HEK293 (cell line): Measurements from ENCODE around the gene TMTC1.

Experiments used
- ELK4 ChIP-seq: IDR thresholded peaks from 2 replicates; pipeline ENCODE4 v1.6.1; 2011; ENCODE audit warnings: mild to moderate bottlenecking, low read depth, low read length, borderline replicate concordance
- GFI1B ChIP-seq: fragments of 450-650 bp; formaldehyde crosslinking; IDR thresholded peaks from 2 replicates; pipeline ENCODE4 v1.5.1; 2016; ENCODE audit warnings: missing biosample characterization, missing genetic modification characterization
- HIC1 ChIP-seq: fragments of 450-650 bp; formaldehyde crosslinking; IDR thresholded peaks from 2 replicates; pipeline ENCODE4 v1.5.1; 2016; ENCODE audit warnings: missing biosample characterization, missing genetic modification characterization
- MZF1 ChIP-seq: fragments of 450-650 bp; formaldehyde crosslinking; IDR thresholded peaks from 2 replicates; pipeline ENCODE4 v1.5.1; 2017; ENCODE audit warnings: missing biosample characterization, missing genetic modification characterization, borderline replicate concordance
- RBAK ChIP-seq: fragments of 450-650 bp; formaldehyde crosslinking; IDR thresholded peaks from 2 replicates; pipeline ENCODE4 v1.5.1; 2016; ENCODE audit warnings: missing biosample characterization, missing genetic modification characterization
- REPIN1 ChIP-seq: fragments of 450-650 bp; formaldehyde crosslinking; IDR thresholded peaks from 2 replicates; pipeline ENCODE4 v1.5.1; 2017; ENCODE audit warnings: missing biosample characterization, missing genetic modification characterization, low read depth
- ZBTB11 ChIP-seq: fragments of 450-650 bp; formaldehyde crosslinking; conservative IDR thresholded peaks from 2 replicates; pipeline ENCODE4 v1.5.1; 2016; ENCODE audit warnings: low read depth, missing biosample characterization, missing genetic modification characterization
- ZBTB7A ChIP-seq: fragments of 450-650 bp; formaldehyde crosslinking; IDR thresholded peaks from 2 replicates; pipeline ENCODE4 v1.5.1; 2016; ENCODE audit warnings: low read depth, missing biosample characterization, missing genetic modification characterization
- ZFP37 ChIP-seq: fragments of 450-650 bp; formaldehyde crosslinking; IDR thresholded peaks from 2 replicates; pipeline ENCODE4 v1.5.1; 2016; ENCODE audit warnings: missing biosample characterization, missing genetic modification characterization
- ZNF138 ChIP-seq: fragments of 450-650 bp; formaldehyde crosslinking; IDR thresholded peaks from 2 replicates; pipeline ENCODE4 v1.5.1; 2016; ENCODE audit warnings: missing biosample characterization, missing genetic modification characterization, borderline replicate concordance
- ZNF175 ChIP-seq: fragments of 450-650 bp; formaldehyde crosslinking; IDR thresholded peaks from 2 replicates; pipeline ENCODE4 v1.5.1; 2016; ENCODE audit warnings: missing biosample characterization, missing genetic modification characterization
- ZNF221 ChIP-seq: fragments of 450-650 bp; formaldehyde crosslinking; IDR thresholded peaks from 2 replicates; pipeline ENCODE4 v1.5.1; 2017; ENCODE audit warnings: missing biosample characterization, missing genetic modification characterization, borderline replicate concordance
- ZNF26 ChIP-seq: fragments of 450-650 bp; formaldehyde crosslinking; IDR thresholded peaks from 2 replicates; pipeline ENCODE4 v1.5.1; 2016; ENCODE audit warnings: missing biosample characterization, missing genetic modification characterization
- ZNF335 ChIP-seq: fragments of 450-650 bp; formaldehyde crosslinking; conservative IDR thresholded peaks from 2 replicates; pipeline ENCODE4 v1.5.1; 2016; ENCODE audit warnings: missing biosample characterization, missing genetic modification characterization
- ZNF366 ChIP-seq: fragments of 450-650 bp; formaldehyde crosslinking; conservative IDR thresholded peaks from 2 replicates; pipeline ENCODE4 v1.5.1; 2016; ENCODE audit warnings: missing biosample characterization, missing genetic modification characterization
- ZNF404 ChIP-seq: fragments of 450-650 bp; formaldehyde crosslinking; IDR thresholded peaks from 2 replicates; pipeline ENCODE4 v1.5.1; 2017; ENCODE audit warnings: missing biosample characterization, missing genetic modification characterization
- ZNF433 ChIP-seq: fragments of 450-650 bp; formaldehyde crosslinking; IDR thresholded peaks from 2 replicates; pipeline ENCODE4 v1.5.1; 2016; ENCODE audit warnings: missing biosample characterization, missing genetic modification characterization, low read depth
- ZNF449 ChIP-seq: fragments of 450-650 bp; formaldehyde crosslinking; IDR thresholded peaks from 2 replicates; pipeline ENCODE4 v1.5.1; 2017; ENCODE audit warnings: missing biosample characterization, mild to moderate bottlenecking, missing genetic modification characterization, moderate library complexity
- ZNF510 ChIP-seq: fragments of 450-650 bp; formaldehyde crosslinking; IDR thresholded peaks from 2 replicates; pipeline ENCODE4 v1.5.1; 2018; ENCODE audit warnings: mild to moderate bottlenecking, missing genetic modification characterization, missing biosample characterization; ENCODE audit not compliant: insufficient replicate concordance
- ZNF549 ChIP-seq: fragments of 450-650 bp; IDR thresholded peaks from 2 replicates; pipeline ENCODE4 v1.5.1; 2018; ENCODE audit warnings: missing biosample characterization, missing genetic modification characterization, mild to moderate bottlenecking, inconsistent platforms, moderate library complexity
- ZNF600 ChIP-seq: fragments of 450-650 bp; formaldehyde crosslinking; IDR thresholded peaks from 2 replicates; pipeline ENCODE4 v1.5.1; 2016; ENCODE audit warnings: missing biosample characterization, missing genetic modification characterization
- ZNF629 ChIP-seq: fragments of 450-650 bp; formaldehyde crosslinking; IDR thresholded peaks from 2 replicates; pipeline ENCODE4 v1.5.1; 2017; ENCODE audit warnings: missing biosample characterization, missing genetic modification characterization
- ZNF658 ChIP-seq: fragments of 450-650 bp; formaldehyde crosslinking; IDR thresholded peaks from 2 replicates; pipeline ENCODE4; 2016; ENCODE audit warnings: missing biosample characterization, missing genetic modification characterization
- ZNF843 ChIP-seq: fragments of 450-650 bp; formaldehyde crosslinking; IDR thresholded peaks from 2 replicates; pipeline ENCODE4 v1.5.1; 2016; ENCODE audit warnings: missing biosample characterization, missing genetic modification characterization
- ZSCAN16 ChIP-seq: fragments of 450-650 bp; formaldehyde crosslinking; IDR thresholded peaks from 2 replicates; pipeline ENCODE4 v1.5.1; 2016; ENCODE audit warnings: missing biosample characterization, missing genetic modification characterization
- ZSCAN30 ChIP-seq: fragments of 450-650 bp; IDR thresholded peaks from 2 replicates; pipeline ENCODE4 v1.5.1; 2018; ENCODE audit warnings: missing biosample characterization, mild to moderate bottlenecking, missing genetic modification characterization, moderate library complexity

Gene TMTC1

GRCh38 chr12:29741342-29742241 lies 42.1 kb downstream of the TMTC1 start (continued):
- TF ChIP-seq ZNF26 (no peak), ZNF449 (tag by site-specific recombination) (peak; percentile 60), GFI1B (tag by site-specific recombination) (no peak), ZNF510 (tag by site-specific recombination) (no peak), ZSCAN30 (tag by site-specific recombination) (no peak), ZNF658 (tag by site-specific recombination) (no peak), ZBTB11 (tag by site-specific recombination) (no peak), ZFP37 (tag by site-specific recombination) (no peak), ZNF335 (no peak), ZSCAN16 (no peak), RBAK (tag by site-specific recombination) (no peak), ZNF629 (tag by site-specific recombination) (peak; percentile 42; the same call in 1 of the 2 replicates), REPIN1 (tag by site-specific recombination) (no peak), ZNF600 (tag by site-specific recombination) (no peak), HIC1 (tag by site-specific recombination) (no peak), ZNF433 (tag by site-specific recombination) (no peak), ZNF549 (tag by site-specific recombination) (no peak), ZBTB7A (tag by site-specific recombination) (no peak), MZF1 (tag by site-specific recombination) (0 out of 2 replicates have a peak, but pooled peaks have one; percentile 39), ZNF175 (tag by site-specific recombination) (no peak), ELK4 (no peak), ZNF221 (no peak), ZNF404 (tag by site-specific recombination) (no peak), ZNF138 (tag by site-specific recombination) (no peak), ZNF843 (peak; percentile 57), ZNF366 (0 out of 2 replicates have a peak, but pooled peaks have one; percentile 34)
